GM12878 (cell line): Measurements from ENCODE around the gene GSKIP.

Experiments
- CTCF ChIP-seq, 3 experiments: IDR thresholded peaks in 2 of 3; conservative IDR thresholded peaks in 1 of 3; 2 replicates each; pipeline ENCODE4 v1.5.1; 2011; ENCODE audit warnings: low read depth in 3 of 3, low read length in 3 of 3, mild to moderate bottlenecking in 3 of 3, control low read depth in 2 of 3, moderate library complexity in 2 of 3, inconsistent platforms in 1 of 3, mixed read lengths in 1 of 3; ENCODE audit not compliant: control insufficient read depth in 2 of 3, insufficient read depth in 1 of 3; ENCODE audit errors: extremely low read depth in 1 of 3
- MYB ChIP-seq: fragments of 150-350 bp; IDR thresholded peaks from 2 replicates; pipeline ENCODE4 v1.6.1; 2014; ENCODE audit warnings: mild to moderate bottlenecking, low read depth, low read length, borderline replicate concordance

DNA sequence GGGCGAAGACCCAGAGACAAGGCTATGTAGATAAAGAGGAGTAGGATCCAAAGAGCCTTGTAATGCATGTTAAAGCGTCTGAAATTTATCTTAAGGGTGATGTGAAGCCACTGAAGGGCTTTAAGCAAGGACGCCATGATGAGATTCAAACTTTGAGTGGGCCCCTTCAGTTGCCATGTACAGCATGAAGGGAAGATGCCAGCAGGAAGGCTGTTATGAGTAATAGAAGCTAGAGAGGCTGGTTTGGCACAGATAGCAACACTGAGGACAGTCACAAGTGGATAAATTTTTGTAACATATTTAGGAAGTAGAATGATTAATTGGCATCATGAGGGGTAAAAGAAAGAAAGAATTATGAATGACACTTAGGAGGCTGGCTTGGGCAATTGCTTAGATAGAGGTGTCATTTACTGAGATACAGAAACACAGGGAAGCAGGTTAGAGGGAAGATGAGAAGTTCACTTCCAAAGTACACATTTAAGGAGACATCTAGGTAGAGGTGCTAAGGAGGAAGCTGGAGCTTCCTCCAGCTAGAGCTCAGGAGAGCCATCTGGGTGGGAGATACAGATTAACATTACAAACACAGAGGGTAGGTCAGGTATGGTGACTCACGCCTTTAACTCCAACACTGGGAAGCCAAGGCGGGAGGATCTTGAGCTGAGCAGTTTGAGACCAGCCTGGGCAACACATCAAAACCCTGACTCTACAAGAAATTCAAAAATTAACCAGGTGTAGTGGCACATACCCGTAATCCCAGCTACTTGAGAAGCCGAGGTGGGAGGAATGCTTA is 13.8 kb upstream of the GSKIP start:
- TF ChIP-seq MYB (no peak), CTCF (IDR thresholded peaks at IDR 0.05 in 2 of 3, conservative IDR thresholded peaks at IDR 0.05 in 1 of 3; ENCODE audit: control insufficient read depth in 2 of 3, extremely low read depth in 1 of 3, insufficient read depth in 1 of 3, low read depth in 3 of 3, low read length in 3 of 3) (no peak)
